ENCODE results near the gene CNOT6L.

Gene CNOT6L

DNA sequence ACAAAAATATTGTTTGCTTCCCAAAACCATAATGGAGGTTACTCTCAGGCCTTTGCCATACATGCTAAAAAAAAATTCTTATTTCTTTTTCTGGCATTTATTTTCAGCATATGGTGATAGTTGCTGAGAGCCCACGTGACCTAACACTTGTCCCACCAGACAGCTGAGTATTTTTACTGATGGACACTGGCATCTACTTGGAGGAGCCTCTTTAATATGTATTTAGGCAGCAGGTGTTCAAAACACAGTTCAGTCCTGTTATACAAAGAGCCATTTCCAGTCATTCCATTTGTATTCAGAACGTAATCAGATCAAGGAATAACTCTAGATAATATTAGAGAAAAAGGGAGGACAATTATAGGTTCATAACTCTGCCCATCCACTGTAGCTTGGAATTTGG, 118.0 kb downstream of the CNOT6L start:
- DNase-seq (ENCODE audit: low read depth) = no peak
- TF ChIP-seq, protein P1, sequence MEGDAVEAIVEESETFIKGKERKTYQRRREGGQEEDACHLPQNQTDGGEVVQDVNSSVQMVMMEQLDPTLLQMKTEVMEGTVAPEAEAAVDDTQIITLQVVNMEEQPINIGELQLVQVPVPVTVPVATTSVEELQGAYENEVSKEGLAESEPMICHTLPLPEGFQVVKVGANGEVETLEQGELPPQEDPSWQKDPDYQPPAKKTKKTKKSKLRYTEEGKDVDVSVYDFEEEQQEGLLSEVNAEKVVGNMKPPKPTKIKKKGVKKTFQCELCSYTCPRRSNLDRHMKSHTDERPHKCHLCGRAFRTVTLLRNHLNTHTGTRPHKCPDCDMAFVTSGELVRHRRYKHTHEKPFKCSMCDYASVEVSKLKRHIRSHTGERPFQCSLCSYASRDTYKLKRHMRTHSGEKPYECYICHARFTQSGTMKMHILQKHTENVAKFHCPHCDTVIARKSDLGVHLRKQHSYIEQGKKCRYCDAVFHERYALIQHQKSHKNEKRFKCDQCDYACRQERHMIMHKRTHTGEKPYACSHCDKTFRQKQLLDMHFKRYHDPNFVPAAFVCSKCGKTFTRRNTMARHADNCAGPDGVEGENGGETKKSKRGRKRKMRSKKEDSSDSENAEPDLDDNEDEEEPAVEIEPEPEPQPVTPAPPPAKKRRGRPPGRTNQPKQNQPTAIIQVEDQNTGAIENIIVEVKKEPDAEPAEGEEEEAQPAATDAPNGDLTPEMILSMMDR (conservative IDR thresholded peaks at IDR 0.05; ENCODE audit: low read length) = no peak
- no peak overlapping the region for H3K4me3 ChIP-seq (ENCODE audit: low read length)

- peak; percentile 86 for DNase-seq (ENCODE audit: low read depth)
- TF ChIP-seq, protein P1 (conservative IDR thresholded peaks at IDR 0.05; ENCODE audit: low read length) = peak; percentile 39
- no peak overlapping the region for H3K4me3 ChIP-seq (ENCODE audit: low read length)
Measured at GRCh38 chr4:77699731-77700210, 119.4 kb downstream of the CNOT6L start.

- no peak overlapping the region for H3K4me3 ChIP-seq (ENCODE audit: low read length)
- TF ChIP-seq, protein P1 (conservative IDR thresholded peaks at IDR 0.05; ENCODE audit: low read length) = peak; percentile 76
- DNase-seq (ENCODE audit: low read depth) = peak; percentile 72
Measured at GRCh38 chr4:77697860-77698590, 121.1 kb downstream of the CNOT6L start.

GRCh38 chr4:77695774-77696173, 123.4 kb downstream of the CNOT6L start:
- TF ChIP-seq, protein P1 (conservative IDR thresholded peaks at IDR 0.05; ENCODE audit: low read length) = no peak
- peak; percentile 88 for DNase-seq (ENCODE audit: low read depth)
- no peak overlapping the region for H3K4me3 ChIP-seq (ENCODE audit: low read length)

DNA sequence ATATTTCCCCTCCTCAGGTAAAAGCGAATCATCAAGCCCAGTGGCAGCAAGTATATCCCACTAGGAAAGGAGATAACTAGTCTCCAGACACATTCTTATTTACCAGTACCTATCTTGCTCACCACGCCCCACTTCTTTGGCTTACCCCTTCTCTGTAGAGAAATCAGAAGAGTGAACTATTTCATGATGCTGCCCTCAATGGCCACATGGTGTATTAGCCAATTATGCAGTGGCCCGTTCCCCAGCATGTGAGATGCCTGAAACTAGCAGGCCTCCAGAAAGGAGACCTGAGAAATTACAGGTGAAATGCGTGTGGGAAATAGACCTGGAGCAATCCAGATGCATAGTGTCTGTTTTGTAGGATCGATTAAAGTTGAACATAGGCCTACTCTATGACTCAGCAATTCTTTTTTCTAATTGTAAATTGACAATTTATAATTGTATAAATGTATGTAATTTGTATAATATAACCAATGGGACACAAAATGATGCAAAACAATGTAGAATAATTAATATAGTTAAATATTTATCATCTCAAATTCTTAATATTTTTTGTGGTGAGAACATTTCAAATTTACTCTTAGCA, 126.2 kb downstream of the CNOT6L start:
- TF ChIP-seq, protein P1 (conservative IDR thresholded peaks at IDR 0.05; ENCODE audit: low read length) = no peak
- DNase-seq (ENCODE audit: low read depth) = no peak
- no peak overlapping the region for H3K4me3 ChIP-seq (ENCODE audit: low read length)

DNA sequence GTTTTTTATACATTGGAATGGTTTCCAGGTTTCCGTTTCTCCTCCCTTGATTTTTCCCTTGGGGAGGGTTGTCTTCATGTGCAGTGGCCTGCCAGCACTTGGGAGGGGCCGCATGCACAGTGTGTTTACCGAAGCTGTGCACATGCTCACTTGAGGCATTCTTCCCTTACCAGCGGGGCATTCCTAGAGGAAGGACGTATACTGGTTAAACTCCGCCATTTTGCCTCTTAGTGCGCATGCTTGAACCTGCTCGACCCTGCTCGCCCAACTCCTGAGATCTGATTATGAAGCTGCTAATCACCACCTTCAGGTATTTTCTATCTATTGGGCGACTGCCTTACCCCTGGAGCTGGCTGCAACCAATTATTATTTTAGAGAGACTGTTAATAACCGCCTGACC, 137.4 kb downstream of the CNOT6L start:
- DNase-seq (ENCODE audit: low read depth) = no peak
- TF ChIP-seq, protein P1 (conservative IDR thresholded peaks at IDR 0.05; ENCODE audit: low read length) = no peak
- no peak overlapping the region for H3K4me3 ChIP-seq (ENCODE audit: low read length)

DNA sequence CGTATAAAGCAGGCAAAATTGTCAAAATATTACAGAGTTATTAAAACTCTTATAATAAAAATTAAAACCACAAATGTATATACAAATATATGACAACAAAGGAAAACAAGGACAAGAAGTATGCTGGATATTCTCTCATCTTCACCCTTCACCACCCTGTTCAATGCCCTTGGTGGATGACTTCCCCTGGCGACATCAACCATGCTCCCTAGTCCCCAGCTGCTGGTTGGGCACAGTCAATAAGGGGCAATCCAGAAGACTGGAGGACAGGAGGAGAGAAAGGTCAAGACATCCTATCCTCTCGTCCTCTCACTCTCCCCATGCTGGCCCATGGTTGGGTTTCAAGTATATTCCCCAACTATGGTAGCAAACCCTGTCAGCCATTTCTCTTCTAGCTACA, 142.3 kb downstream of the CNOT6L start:
- TF ChIP-seq, protein P1 (conservative IDR thresholded peaks at IDR 0.05; ENCODE audit: low read length) = no peak
- DNase-seq (ENCODE audit: low read depth) = no peak
- no peak overlapping the region for H3K4me3 ChIP-seq (ENCODE audit: low read length)

All from AG10803 (cell line).